Fibroblast of gingiva (primary cell): ENCODE data around the gene KCNE3.
"Not testable (repeated sequence)": the region's sequence is repeated elsewhere in the genome, so short reads cannot be mapped to it uniquely, and the experiment has no call there.

ENCODE experiments used
- DNase-seq: peaks from one replicate; pipeline ENCODE4 v3.0.0-alpha.2; 2011; ENCODE audit warnings: low read depth

The KCNE3 gene

DNA sequence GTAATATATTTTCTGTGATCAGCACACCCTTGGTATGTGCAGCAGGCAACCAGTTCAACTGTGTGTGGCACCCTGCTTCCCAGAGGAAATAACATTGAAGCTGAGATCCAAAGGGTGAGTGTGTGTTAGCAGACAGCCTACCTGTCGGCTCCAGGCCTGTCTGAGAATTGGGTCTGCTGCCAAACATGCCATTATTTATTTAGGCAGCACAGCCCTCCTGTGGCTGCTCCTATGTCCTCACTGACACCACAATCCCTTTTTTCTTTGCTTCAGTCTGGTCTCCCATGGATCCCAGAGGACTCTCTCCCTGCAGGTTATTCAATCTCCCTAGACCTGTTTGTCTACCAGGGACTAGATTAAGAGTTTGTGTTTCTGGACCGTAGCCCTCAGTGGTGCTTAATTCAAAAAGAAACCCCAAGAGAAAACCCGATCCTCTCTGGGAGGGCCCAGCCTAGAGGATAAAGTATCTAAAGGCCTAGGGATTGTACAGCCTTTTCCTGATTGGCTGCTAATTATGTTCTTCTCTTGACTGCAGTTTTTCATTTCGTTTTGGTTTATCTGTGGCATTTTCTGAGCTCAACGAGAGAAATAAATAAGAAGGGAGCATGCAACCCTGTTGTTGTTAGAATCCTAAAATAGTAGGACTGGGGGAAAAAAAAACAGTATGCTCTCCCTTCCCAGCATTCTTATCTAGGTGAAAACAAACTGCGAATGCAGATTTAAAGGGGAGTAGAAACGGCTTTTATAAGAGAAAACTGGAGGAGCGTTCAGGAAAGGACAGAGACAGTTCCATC is 24.1 kb downstream of the KCNE3 start:
- DNase-seq, result peak; percentile 39

DNA sequence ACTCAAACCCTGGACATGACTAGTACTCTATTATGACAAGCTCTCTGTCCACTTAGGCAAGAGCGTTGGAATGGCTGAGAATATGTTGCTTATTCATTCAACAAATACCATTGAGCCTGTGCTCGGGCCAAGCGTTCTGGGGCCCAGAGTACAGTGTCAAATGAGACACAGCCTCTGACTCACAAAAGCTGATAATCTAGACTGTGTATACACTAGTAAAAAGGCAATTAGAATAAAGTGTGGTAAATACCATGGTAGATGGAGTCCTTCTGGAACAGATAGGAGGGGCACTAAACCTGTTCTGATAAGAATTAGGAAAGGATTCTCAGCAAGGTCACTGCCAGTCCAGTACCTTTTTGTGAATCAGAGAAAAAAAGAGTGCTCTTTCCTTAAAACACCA is 24.7 kb downstream of the KCNE3 start:
- DNase-seq, result no peak

DNA sequence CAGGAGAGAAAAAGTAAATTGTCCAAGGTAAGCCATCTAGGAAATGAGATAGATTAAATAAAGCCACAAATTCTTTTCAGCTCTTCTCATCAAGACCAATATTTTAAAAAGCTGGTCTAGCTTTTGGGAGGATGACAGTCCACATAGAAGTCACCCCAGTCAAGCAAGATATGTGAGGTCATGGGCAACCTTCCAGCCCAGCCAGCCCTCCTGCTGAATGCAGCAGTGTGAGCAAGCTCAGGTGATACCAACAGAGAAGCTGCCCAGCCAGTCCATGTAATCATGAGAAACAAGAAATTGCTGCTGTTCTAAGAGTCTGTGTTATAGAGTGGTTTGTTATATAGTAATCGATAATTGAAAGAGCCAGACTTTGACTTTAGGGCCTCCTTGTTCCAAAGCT is 28.7 kb downstream of the KCNE3 start:
- DNase-seq, result no peak

DNA sequence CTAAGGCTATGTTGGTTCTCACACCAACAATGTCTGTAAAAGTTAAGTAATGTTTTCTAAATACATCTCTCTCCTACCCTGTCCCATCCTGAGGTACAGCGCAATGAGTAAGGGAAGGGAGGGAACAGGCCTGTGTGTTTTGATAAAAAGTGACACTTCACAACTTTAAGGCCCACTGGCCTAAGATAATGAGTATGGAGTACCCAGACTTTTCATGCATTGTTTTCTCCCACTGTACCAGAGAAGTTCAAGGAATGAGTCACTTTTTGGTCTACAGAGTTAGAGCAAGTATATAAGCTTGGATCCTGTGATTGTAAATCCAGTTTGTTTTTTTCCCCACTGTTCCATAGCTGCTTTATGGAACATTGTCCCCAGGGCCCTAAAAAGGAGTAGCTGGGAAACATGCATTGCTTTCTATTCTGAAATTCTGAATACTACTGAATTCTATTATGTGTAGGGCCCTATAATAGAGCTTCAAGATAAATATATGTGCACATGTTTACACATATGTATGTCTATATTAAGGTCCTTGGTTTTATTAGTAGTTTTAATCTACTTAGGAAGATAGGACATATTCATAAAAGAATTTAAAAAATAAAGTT is 29.8 kb downstream of the KCNE3 start:
- DNase-seq, result no peak

DNA sequence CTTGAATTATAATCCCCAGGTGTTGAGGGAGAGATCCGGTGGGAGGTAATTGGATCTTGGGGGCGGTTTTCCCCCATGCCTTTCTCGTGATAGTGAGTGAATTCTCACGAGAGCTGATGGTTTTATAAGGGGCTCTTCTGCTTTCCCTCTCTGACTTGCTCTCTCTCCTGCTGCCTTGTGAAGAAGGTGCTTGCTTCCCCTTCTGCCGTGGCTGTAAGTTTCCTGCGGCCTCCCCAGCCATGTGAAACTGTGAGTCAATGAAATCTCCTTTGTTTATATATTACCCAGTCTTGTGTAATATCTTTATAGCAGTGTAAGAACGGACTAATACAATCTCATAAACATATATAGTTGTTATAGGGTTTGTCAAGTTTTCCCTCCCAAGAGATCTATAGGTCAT is 32.8 kb downstream of the KCNE3 start:
- DNase-seq, result no peak

DNA sequence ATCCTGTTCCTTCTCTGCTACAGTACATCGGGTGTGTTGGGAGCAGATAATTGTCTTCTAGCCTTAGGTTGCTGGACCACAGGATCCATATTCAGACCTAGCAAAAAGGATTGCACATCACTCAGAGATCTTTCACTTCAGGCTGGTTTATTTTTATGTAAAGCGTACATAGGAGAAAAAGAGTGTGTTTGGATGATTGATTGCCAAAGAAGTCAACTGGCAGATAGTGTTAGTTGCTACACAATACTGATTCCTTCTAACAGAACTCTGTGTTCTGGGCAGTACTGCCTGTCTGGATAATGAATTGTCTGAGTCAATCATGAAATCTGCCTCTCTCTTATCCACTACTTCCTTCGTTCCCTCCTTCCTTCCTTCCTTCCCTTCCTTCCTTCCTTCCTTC is 38.1 kb downstream of the KCNE3 start:
- DNase-seq, result no peak

DNA sequence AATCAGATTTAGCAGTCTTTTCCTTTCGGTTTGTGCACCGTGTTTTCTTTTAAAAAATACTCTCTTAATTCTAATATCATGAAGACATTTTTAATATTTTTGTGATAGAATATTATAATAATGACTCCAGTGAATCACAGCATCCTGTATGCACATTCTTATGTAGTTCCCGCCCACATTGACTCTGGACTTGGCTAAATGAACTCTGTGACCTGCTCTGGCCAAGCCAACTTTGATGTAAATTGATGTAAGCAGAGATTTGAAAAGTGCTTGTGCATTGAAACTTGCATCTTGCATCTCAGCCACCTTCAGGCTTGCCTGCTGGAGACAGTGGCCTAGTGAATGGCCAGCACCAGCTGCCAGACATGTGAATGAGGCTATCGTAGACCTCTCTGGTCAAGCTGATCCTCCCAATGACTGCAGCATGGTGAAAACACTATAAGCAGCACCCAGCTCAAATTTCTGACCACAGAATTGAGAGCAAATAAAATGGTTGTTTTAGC is 39.9 kb downstream of the KCNE3 start:
- DNase-seq, result no peak

DNA sequence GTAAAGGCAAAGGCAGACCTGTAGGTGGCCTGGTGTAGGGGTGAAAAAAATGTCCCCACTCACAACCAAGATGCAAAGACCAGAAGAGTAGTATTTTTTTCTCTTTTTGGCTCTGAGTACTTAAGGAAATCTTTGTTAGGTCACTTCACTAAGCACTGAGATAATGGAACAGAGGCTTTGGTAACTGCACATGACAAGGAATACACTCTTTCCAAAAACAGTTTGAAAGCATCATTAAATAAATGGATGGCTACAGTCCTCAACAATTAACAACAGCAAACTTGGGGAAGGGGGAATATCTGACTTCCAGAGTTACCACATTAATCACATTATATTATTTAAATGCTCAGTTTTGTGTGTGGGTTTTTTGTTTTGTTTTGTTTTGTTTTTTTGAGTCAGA is 42.2 kb downstream of the KCNE3 start:
- DNase-seq, result no peak

DNA sequence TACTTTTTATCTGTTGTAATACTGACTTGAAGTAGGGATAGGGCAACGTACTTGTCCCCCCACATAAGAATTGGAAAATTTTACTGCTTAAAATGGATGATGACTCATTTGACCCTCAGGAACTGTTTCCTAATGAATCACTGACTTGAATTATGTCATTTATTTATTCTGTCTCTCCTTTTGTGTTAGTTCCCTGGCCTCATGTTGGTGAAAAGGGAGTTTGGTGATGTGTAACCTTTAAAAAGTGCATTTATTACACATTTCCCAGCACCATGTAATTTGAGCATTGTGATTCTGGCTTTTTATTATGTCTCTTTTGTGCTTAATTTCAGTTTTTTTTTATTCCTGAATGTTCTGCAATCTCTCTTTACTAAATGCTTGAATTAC is 48.8 kb downstream of the KCNE3 start:
- peak; percentile 74 for DNase-seq

DNA sequence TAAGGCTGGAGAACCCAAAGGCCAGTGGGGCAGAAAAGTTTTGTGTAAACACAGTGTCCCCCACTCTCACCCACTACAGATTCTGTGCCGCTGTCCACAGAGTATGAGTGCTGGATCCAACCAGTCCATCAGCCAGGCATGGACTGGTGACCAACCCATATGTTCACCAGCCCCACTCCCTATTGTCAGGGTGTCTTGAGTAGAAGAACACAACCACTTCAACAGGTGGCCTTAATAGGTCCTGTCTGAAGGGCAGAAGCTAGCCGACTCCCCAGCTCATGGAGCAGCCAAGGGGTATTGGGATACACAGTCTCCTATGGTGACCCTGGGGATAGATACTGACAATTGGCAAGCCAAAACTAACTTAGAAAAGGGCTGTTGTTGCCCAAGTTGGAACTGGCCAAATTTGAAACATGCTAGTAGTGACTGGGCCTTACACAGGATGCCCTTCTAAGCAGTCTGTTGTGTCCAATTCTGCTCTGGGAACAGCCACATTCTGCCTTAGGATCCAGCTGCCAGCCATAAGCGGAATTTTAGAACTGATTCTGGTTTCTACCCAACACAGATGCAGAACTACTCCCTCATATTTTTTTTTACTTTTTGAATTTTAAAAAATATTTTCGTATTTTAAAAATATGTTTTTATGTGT is 49.4 kb downstream of the KCNE3 start:
- DNase-seq, result no peak

DNA sequence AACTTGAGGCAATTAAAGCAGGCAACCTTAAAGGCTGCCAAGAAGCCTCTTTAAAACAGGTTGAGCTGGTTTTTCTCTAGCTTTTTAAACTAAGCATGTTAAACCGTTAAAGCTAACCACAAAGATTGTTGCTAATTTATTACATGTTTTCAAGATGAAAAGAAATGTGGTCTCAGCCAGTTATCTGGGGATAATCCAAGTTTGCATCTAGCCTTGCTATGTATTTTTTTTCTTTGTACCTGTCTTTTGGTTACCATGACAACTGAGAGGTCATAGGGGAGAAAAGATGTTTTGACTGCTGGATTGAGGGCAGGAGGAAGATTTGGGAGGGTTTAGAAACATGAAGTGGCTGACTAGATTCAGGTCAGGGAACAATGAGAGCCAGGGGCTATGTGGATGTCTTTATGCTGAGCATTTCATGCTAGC is 50.0 kb downstream of the KCNE3 start:
- no peak for DNase-seq

DNA sequence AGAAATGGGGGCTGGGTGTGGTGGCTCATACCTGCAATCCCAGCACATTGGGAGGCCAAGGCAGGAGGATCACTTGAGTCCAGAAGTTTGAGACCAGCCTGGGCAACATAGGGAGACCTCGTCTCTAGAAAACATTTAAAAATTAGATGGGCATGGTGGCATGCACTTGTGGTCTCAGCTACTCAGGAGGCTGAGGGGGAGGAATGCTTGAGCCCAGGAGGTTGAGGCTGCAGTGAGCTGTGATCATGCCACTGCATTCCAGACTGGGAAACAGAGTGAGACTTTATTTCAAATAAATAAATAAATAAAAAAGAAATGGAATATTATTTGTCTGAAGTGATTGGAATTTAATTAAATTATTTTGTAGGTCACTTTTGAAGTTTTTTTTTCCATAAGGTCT is 50.4 kb downstream of the KCNE3 start:
- not testable (repeated sequence) for DNase-seq

DNA sequence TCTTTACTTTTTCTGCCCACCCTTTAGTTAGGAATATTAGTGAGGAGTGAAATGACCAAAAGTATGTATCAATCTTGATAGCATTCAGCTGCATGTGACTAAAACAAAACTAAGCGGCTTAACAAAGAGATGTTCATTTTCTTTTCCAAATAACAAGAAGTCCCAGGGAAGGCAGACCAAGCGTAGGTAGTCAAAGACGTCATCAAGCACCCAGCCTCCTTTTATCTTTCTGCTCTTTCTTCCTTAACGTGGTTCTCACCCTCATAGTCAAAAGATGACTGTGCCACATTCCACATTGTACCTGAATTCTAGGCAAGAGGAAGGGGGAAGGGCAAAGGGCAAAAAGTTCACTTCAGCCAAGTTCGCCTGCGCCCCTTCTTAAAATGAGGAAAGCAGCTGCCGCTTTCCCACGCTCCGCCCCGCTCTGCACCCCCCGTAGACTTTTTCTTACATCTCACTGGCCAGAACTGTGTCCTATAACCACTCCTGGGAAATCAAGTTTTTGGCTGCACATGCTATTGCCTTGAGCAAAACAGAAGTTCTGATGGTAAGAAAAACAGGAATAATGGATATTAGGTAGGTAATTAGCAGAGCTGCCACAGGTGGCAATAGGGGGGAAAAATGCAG is 54.5 kb downstream of the KCNE3 start:
- DNase-seq, result no peak

DNA sequence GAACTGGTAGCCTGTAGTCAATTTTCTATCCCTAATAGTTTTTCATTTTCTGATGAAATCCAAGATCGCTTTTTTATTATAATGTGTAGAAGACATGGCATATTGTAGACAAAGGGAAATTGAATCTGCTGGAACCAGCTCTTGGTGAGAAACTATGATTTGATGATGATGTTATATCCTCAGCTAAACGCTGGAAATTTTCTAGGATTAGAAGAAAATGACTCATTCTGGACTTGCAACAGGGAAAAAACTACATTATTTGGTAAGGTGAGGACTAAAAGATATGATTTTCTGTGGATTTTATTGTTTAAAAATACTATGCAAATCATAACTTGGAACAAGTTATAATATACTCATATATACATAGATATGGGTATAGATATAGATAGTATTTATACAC is 55.0 kb downstream of the KCNE3 start:
- DNase-seq, result no peak

DNA sequence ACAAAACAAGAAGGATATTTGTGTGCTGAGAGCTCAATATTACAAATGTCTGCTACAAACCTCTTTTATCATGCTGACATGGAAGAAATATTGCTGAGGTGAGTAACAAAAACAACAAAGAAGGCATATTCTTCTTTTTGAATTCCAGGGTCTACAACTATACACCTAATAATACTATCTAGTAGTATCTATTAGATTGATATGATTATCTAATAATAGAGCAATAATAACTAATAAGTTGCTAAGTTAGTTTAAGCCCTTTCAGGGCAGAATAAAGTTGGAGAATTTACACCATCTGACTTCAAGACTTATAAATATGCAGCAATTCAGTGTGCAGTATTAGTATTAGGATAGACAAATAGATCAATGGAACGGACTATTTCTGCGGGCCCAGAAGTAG is 57.7 kb downstream of the KCNE3 start:
- no peak for DNase-seq
